ENCODE data around the gene DAZAP1.

GRCh38 chr19:1474765-1475351, 67.5 kb downstream of the DAZAP1 start:
- TF ChIP-seq PKNOX1 (IDR thresholded peaks at IDR 0.05) (no peak), L3MBTL2 (conservative IDR thresholded peaks at IDR 0.05) (no peak), FOXK2 (IDR thresholded peaks at IDR 0.05) (no peak), SP1 (IDR thresholded peaks at IDR 0.05) (no peak), FOXM1 (IDR thresholded peaks at IDR 0.05; ENCODE audit: borderline replicate concordance) (no peak), HDGF (IDR thresholded peaks at IDR 0.05; ENCODE audit: borderline replicate concordance) (no peak), BHLHE40 (IDR thresholded peaks at IDR 0.05; ENCODE audit: borderline replicate concordance) (no peak), FOXA1 (IDR thresholded peaks at IDR 0.05) (no peak), LEF1 (IDR thresholded peaks at IDR 0.05; ENCODE audit: borderline replicate concordance) (no peak), SUZ12 (IDR thresholded peaks at IDR 0.05) (no peak)

All from HEK293T (cell line).